ENCODE measurements around the gene PLCG1.
"Not testable (repeated sequence)": the region's sequence is repeated elsewhere in the genome, so short reads cannot be mapped to it uniquely, and the experiment has no call there.

Gene PLCG1

DNA sequence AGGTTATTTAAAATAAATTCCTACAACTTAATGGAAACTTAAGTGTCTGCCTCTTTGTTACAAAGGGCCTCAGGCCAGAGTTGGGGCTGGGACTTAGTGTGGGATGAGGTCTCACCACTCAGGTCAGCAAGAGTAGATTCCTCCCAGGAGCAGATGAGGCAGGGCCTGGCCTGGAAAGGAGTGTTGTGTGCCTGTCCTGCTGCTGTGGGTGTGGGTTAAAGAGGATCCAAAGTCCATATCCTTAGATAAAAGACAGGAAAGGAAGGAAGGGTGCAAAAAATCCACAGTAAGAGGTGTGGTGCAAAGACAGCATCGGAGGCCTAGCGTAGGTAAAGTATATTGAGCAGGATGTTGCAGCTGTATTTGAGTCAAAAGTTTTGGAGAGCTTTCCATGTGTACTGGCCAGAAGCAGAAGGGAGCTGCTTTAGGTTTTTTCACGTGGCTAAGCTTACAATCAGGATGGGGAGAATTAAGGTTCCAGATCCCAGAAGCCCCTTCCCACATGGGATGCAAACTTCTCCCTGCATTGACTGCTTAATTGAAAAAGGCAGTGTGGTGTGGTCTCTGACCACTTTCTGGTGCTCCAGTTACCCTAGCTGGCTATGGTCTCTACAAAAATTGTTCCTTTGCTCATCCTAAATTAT is 12.8 kb upstream of the PLCG1 start:
- DNase-seq (ENCODE audit: low spot score), result no peak

GRCh38 chr20:41125530-41126457 is 11.5 kb upstream of the PLCG1 start:
- no peak for DNase-seq (ENCODE audit: low spot score)

DNA sequence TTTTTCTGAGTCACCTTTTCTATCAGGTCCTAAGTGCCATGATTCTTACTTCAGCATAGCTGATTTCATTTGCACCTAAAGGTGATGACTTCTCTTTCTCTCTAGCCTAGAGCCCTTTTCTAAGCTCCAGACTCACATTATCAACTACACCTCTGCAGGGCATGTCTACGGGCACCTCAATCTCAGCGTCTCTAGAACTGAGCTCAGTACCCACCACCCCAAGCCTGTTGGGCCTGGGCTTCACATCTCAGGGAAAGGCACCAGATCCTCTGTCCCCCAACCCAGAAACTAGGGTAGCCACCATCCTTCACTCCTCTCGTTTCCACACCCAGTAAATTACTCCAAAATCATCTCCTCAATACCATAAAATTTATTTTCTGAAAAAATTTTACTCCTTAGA is 10.6 kb upstream of the PLCG1 start:
- DNase-seq (ENCODE audit: low spot score), result no peak

DNA sequence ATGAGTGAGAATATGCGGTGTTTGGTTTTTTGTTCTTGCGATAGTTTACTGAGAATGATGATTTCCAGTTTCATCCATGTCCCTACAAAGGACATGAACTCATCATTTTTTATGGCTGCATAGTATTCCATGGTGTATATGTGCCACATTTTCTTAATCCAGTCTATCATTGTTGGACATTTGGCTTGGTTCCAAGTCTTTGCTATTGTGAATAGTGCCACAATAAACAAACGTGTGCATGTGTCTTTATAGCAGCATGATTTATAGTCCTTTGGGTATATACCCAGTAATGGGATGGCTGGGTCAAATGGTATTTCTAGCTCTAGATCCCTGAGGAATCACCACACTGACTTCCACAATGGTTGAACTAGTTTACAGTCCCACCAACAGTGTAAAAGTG is 9.0 kb upstream of the PLCG1 start:
- not testable (repeated sequence) for DNase-seq (ENCODE audit: low spot score)

GRCh38 chr20:41131594-41132387 is 5.6 kb upstream of the PLCG1 start:
- no peak for DNase-seq (ENCODE audit: low spot score)

DNA sequence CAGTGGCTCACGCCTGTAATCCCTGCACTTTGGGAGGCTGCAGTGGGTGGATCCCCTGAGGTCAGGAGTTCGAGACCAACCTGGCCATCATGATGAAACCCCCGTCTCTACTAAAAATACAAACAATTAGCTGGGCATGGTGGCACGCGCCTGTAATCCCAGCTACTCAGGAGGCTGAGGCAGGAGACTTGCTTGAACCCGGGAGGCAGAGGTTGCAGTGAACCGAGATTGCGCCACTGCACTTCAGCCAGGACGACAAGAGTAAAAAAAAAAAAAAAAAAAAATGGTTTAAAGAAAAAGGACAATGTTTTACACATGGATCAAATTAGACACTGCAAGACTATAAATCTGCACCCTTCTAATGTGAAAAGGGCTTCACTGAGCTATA is 5.0 kb upstream of the PLCG1 start:
- not testable (repeated sequence) for DNase-seq (ENCODE audit: low spot score)

DNA sequence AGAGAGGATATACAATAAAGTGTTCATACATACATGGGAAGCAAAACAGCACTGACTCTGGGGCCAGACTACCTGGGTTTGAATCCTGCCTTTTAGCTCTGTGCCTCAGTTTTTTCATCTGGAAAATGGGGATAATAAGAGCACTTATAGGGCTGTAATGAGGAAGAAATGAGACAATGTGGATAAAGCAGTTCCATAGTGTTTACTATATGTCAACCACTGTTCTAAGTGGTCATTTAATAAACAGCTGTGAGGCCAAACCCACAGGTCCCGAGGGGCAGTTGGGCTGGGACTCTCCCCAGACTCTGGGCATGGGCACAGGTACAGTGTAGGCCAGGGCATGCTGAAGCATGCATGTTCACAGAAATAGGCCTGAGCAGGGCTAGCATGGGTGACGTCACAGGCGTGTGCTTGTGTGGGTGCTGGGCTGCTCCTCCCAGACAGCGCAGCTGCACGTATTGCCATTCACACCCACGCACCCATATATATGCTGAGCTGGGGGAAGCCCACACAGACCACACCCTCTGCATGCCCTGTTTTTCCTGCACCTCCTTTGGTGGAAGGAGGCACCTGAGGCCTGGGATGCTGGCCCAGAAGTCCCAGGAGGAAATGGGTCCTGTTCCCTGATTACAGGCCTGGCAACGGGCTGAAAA is 3.5 kb upstream of the PLCG1 start:
- no peak for DNase-seq (ENCODE audit: low spot score)

GRCh38 chr20:41134362-41135186 is 2.8 kb upstream of the PLCG1 start:
- no peak for DNase-seq (ENCODE audit: low spot score)

- DNase-seq (ENCODE audit: low spot score), result no peak
These were observed 2.0 kb upstream of the PLCG1 start for GRCh38 chr20:41135187-41135887.

GRCh38 chr20:41135888-41136679 is 1.3 kb upstream of the PLCG1 start:
- DNase-seq (ENCODE audit: low spot score), result no peak

GRCh38 chr20:41137614-41138474 is 501 bp downstream of the PLCG1 start:
- DNase-seq (ENCODE audit: low spot score), result no peak

DNA sequence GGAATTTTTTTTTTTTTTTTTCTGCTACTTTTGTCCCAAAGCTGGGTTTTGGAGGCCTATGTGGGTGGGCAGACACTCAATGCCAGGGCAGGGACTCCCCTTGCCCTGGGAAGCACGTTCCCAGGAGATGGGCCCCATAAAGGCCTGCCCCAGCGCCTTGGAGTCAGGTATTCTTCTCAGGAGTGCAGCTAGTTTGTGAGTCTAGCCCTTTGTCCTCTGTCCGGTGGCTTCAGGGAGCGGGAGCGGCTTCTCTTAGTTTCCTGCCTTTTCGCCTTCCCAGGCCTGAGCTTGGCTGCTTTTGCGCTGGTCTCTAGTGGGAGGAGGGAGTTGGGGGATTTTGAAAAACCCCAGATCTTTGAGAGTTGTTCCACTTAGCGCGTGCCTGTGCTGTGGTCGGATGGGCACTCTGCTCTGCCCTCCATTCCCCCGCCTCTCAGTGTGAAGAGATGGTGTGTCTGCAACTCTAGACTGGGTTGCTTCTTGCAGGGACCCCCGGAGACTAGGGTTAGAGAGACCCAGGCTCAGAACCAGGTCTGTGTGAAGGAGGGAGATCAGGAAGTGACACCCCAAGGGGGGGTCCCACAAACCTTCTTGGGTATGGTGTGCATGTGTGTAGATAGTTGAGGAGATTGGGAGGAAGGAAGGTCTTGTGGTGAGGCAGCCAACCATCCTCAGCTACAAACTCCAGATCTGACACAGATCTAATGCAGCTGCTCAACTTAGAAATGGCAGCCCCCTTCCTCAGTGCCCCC is 1.3 kb downstream of the PLCG1 start:
- DNase-seq (ENCODE audit: low spot score), result no peak

DNA sequence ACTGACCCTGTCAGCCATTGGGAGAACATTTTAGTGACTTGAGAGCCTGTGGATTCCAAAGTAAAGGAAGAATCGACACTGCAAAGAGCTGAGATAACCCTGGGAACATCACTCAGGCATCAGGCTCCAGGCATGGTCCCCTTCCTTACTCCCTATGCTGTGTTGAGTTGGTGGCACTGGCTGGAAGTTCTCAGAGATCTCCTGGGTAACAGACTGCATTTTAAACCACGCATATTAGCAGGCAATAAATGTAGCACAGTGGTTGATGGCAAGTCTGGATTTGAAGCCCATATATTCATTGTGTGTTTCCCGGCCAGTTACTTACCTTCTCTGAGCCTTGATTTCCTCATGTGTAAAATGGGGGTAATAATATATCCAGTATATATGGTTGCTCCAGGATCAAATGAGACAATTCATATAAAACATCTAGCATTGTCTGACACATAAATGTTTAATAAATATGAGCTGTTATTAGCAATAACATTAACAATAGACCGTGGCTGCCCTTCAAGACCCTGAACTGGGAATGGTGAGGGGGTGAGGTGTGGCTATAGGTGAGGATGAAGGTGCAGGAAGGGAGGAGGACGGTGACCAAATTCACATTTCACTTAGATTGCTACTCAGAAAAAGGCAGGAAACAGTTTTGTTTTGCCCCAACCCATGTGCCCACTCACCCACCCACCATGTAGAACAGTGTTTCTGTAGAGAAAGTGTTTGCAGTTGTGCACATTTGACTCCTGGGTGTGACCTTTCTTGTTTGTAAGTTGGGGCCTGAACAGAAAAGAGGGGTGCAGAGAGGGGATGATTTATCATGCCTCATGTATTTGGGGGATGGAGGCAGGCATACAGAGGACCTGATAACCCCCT is 2.1 kb downstream of the PLCG1 start:
- no peak for DNase-seq (ENCODE audit: low spot score)

DNA sequence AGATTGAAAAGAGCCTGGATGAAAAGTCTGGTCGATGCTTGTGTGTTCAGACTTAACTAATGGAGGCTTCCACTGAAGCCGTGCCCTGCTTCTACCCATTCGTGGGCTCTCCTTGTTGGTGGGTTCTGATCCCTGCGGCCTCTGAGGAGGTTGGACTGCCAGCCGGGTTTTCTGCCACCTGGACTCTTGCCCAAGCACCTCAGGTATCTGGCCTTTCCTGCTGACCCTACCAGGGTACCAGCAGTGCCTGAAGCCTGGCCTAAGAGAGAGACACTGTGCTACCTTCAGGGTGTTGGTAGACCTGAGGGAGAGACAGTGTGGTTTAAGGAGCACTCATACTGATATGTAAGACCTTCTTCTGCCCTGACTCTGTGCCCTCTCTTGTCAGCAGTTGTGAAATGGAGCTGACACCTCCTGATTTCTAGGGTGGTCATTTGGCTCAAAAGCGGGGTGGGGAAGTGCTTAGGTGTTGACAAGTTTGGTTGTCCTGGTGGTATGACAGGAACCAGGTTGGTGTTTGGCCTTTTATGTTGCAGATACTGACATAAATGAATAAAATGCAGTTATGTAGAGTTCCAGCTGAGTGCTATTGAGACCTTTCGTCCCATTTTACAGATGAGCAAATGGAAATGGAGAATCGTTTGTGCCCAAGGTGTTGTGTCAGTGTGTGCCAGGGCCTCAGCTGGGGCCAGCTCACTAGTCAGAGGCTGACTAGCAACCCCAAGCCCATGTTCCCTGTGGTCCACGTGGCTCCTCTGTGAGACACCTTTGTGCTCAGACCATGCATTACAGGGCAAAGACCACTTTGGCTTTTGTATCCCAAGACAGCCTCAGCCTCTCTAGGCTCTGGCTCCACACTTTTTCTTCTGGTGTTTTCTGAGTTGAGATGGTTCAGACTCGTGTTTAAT is 3.1 kb downstream of the PLCG1 start:
- DNase-seq (ENCODE audit: low spot score), result no peak

DNA sequence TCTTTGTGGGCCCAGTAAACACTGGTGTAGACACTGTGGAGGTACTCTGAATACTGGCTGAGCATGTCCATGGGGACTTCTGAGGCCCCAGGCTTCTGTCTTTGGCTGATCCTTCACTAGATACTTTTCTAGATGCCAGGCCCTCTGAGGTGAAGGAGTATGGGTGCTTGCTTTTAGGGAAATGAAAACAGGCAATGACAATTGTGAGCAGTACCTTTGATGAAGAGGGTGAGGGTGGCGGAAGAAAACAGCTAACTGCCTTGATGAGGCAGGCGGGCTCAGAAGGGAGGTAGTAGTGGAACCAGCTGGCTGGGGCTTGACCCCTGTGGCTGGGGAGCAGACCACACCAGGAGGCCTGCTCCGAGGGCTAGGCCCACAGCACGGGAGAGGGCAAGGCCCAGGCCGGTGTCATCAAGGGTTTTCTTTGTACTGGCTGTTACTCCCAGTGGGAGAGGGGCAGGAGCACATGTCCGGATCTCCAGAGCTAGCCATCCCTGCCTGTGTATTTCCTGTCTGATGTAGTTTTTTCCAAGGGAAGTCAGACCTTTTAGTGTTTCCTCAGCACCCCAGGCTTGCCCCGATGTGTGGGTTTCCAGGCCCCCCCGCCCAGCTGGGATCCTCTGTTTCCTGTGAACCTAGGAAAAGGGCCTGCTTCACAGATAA is 3.9 kb downstream of the PLCG1 start:
- peak; percentile 88 for DNase-seq (ENCODE audit: low spot score)

Data from kidney capillary endothelial cell (primary cell).